Measurements from ENCODE around the gene CNGA1. TPM values are rescaled to one million over a fixed set of nuclear protein-coding genes. Genes with fewer than 3 reads are reported as not detected.
A peak's percentile ranks its signal among the peaks of the same experiment; 100 is the strongest.
"Not testable (repeated sequence)": the region's sequence is repeated elsewhere in the genome, so short reads cannot be mapped to it uniquely, and the experiment has no call there.

The CNGA1 gene
- total RNA-seq, 1 experiment from 2014 or later, result not detected

- DNase-seq (ENCODE audit: low read depth), result no peak
Measured at GRCh38 chr4:47968847-47969246, 47.6 kb downstream of the CNGA1 start.

- DNase-seq (ENCODE audit: low read depth), result no peak
Measured at GRCh38 chr4:47954677-47955076, 61.8 kb downstream of the CNGA1 start.

GRCh38 chr4:47954245-47954644 lies 62.2 kb downstream of the CNGA1 start:
- no peak for DNase-seq (ENCODE audit: low read depth)

- DNase-seq (ENCODE audit: low read depth), result no peak
Measured at GRCh38 chr4:47945930-47946726, 70.4 kb downstream of the CNGA1 start.

GRCh38 chr4:47942081-47942819 lies 74.2 kb downstream of the CNGA1 start:
- DNase-seq (ENCODE audit: low read depth), result no peak

- no peak for DNase-seq (ENCODE audit: low read depth)
Measured at GRCh38 chr4:47939456-47939855, 77.0 kb downstream of the CNGA1 start.

GRCh38 chr4:47936336-47936735 lies 80.1 kb downstream of the CNGA1 start:
- no peak for DNase-seq (ENCODE audit: low read depth)

GRCh38 chr4:47933840-47934239 lies 82.6 kb downstream of the CNGA1 start:
- peak; percentile 10 for DNase-seq (ENCODE audit: low read depth)

GRCh38 chr4:47930971-47931804 lies 85.3 kb downstream of the CNGA1 start:
- no peak for DNase-seq (ENCODE audit: low read depth)

- no peak for DNase-seq (ENCODE audit: low read depth)
Measured at GRCh38 chr4:47929682-47930201, 86.7 kb downstream of the CNGA1 start.

GRCh38 chr4:47926667-47927258 lies 89.7 kb downstream of the CNGA1 start:
- peak; percentile 59 for DNase-seq (ENCODE audit: low read depth)

GRCh38 chr4:47923261-47923608 lies 93.2 kb downstream of the CNGA1 start:
- not testable (repeated sequence) for DNase-seq (ENCODE audit: low read depth)

GRCh38 chr4:47922436-47923260 lies 93.8 kb downstream of the CNGA1 start:
- not testable (repeated sequence) for DNase-seq (ENCODE audit: low read depth)

GRCh38 chr4:47917163-47917562 lies 99.3 kb downstream of the CNGA1 start:
- not testable (repeated sequence) for DNase-seq (ENCODE audit: low read depth)

GRCh38 chr4:47915378-47915777 lies 101.1 kb downstream of the CNGA1 start:
- DNase-seq (ENCODE audit: low read depth), result no peak

GRCh38 chr4:47914926-47915237 lies 101.6 kb downstream of the CNGA1 start:
- no peak for DNase-seq (ENCODE audit: low read depth)

GRCh38 chr4:47914220-47914925 lies 102.1 kb downstream of the CNGA1 start, which contains the start of gene NFXL1:
Gene NFXL1 (minus strand): TSS chr4:47914583. CDS start chr4:47914203, 380 bp downstream.
- DNase-seq (ENCODE audit: low read depth), result peak; percentile 98

- peak; percentile 27 for DNase-seq (ENCODE audit: low read depth)
Measured at GRCh38 chr4:47913861-47914219, 102.6 kb downstream of the CNGA1 start.

GRCh38 chr4:47913330-47913729 lies 103.2 kb downstream of the CNGA1 start:
- peak; percentile 39 for DNase-seq (ENCODE audit: low read depth)

- DNase-seq (ENCODE audit: low read depth), result no peak
Measured at GRCh38 chr4:47907089-47907646, 109.3 kb downstream of the CNGA1 start.

Measured in Daoy (cell line).